ENCODE results near the gene FLAD1.

- TF ChIP-seq, protein P1, sequence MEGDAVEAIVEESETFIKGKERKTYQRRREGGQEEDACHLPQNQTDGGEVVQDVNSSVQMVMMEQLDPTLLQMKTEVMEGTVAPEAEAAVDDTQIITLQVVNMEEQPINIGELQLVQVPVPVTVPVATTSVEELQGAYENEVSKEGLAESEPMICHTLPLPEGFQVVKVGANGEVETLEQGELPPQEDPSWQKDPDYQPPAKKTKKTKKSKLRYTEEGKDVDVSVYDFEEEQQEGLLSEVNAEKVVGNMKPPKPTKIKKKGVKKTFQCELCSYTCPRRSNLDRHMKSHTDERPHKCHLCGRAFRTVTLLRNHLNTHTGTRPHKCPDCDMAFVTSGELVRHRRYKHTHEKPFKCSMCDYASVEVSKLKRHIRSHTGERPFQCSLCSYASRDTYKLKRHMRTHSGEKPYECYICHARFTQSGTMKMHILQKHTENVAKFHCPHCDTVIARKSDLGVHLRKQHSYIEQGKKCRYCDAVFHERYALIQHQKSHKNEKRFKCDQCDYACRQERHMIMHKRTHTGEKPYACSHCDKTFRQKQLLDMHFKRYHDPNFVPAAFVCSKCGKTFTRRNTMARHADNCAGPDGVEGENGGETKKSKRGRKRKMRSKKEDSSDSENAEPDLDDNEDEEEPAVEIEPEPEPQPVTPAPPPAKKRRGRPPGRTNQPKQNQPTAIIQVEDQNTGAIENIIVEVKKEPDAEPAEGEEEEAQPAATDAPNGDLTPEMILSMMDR (IDR thresholded peaks at IDR 0.05), result no peak
- TF ChIP-seq TCF7L2 (IDR thresholded peaks at IDR 0.05; ENCODE audit: low read depth, low read length) (no peak), POLR2AphosphoS5 (IDR thresholded peaks at IDR 0.05; ENCODE audit: low read depth, low read length) (no peak)
Observed at GRCh38 chr1:155030899-155031298, 47.8 kb downstream of the FLAD1 start.

Measured in Panc1 (cell line).